Parathyroid adenoma (tissue), 2 donors: Measurements from ENCODE around the gene TXNDC15.

Experiments used
- H2AFZ ChIP-seq: fragments of 300-600 bp; sonication (generic); one replicate; pipeline ENCODE4 v1.7.0; 2017; ENCODE audit warnings: antibody characterized with exemption, mild to moderate bottlenecking
- H3K27ac ChIP-seq: fragments of 300-600 bp; sonication (generic); one replicate; pipeline ENCODE4 v1.7.0; 2017
- H3K27me3 ChIP-seq: fragments of 300-600 bp; sonication (generic); one replicate; pipeline ENCODE4 v1.7.0; 2017; ENCODE audit warnings: low read length; ENCODE audit not compliant: control insufficient read depth, insufficient read depth
- H3K36me3 ChIP-seq: fragments of 300-600 bp; sonication (generic); one replicate; pipeline ENCODE4 v1.7.0; 2017; ENCODE audit warnings: low read length; ENCODE audit not compliant: control insufficient read depth, insufficient read depth
- H3K4me1 ChIP-seq: fragments of 300-600 bp; sonication (generic); one replicate; pipeline ENCODE4 v1.7.0; 2017; ENCODE audit warnings: control low read depth
- H3K4me2 ChIP-seq: fragments of 300-600 bp; sonication (generic); one replicate; pipeline ENCODE4 v1.7.0; 2017; ENCODE audit warnings: low read length
- H3K4me3 ChIP-seq: fragments of 300-600 bp; sonication (generic); one replicate; pipeline ENCODE4 v1.7.0; 2017; ENCODE audit warnings: low read depth, low read length
- H3K79me2 ChIP-seq: fragments of 300-600 bp; sonication (generic); one replicate; pipeline ENCODE4 v1.7.0; 2017; ENCODE audit warnings: control low read depth
- H3K9ac ChIP-seq: fragments of 300-600 bp; sonication (generic); one replicate; pipeline ENCODE4 v1.7.0; 2017; ENCODE audit warnings: mild to moderate bottlenecking
- H3K9me3 ChIP-seq: fragments of 300-600 bp; sonication (generic); one replicate; pipeline ENCODE4 v1.7.0; 2017; ENCODE audit warnings: low read length; ENCODE audit not compliant: control insufficient read depth
- CTCF ChIP-seq: fragments of 300-600 bp; sonication (generic); IDR thresholded peaks from one replicate; pipeline ENCODE4 v1.7.0; 2017; ENCODE audit warnings: antibody characterized with exemption, mild to moderate bottlenecking
- donor health status: primary hyperparathyroidism.

The TXNDC15 gene

GRCh38 chr5:134918861-134919260, 44.7 kb downstream of the TXNDC15 start:
- Histone ChIP-seq H3K36me3 (no peaks in the 10 kb centered on the region), H3K4me3 (no peak overlapping the region), H3K4me2 (no peak overlapping the region), H3K27me3 (no peaks in the 10 kb centered on the region), H3K9ac (no peak overlapping the region), H2AFZ (no peak overlapping the region), H3K4me1 (no peaks in the 10 kb centered on the region), H3K9me3 (no peaks in the 10 kb centered on the region), H3K27ac (no peak overlapping the region), H3K79me2 (peaks cover 2% of the 10 kb centered on the region)
- no peak for TF ChIP-seq CTCF

GRCh38 chr5:134920848-134921575, 46.8 kb downstream of the TXNDC15 start:
- Histone ChIP-seq H3K27ac (no peak overlapping the region), H3K27me3 (no peaks in the 10 kb centered on the region), H3K4me1 (no peaks in the 10 kb centered on the region), H2AFZ (no peak overlapping the region), H3K36me3 (no peaks in the 10 kb centered on the region), H3K4me3 (no peak overlapping the region), H3K4me2 (no peak overlapping the region), H3K9me3 (no peaks in the 10 kb centered on the region), H3K9ac (no peak overlapping the region), H3K79me2 (peaks cover 2% of the 10 kb centered on the region)
- no peak for TF ChIP-seq CTCF

GRCh38 chr5:134932508-134932907, 58.3 kb downstream of the TXNDC15 start:
- H3K9ac ChIP-seq = no peak overlapping the region
- no peaks in the 10 kb centered on the region for H3K36me3 ChIP-seq
- H3K79me2 ChIP-seq = no peaks in the 10 kb centered on the region
- no peaks in the 10 kb centered on the region for H3K9me3 ChIP-seq
- no peak overlapping the region for H3K4me2 ChIP-seq
- no peaks in the 10 kb centered on the region for H3K4me1 ChIP-seq
- H2AFZ ChIP-seq = no peak overlapping the region
- H3K4me3 ChIP-seq = no peak overlapping the region
- H3K27me3 ChIP-seq = no peaks in the 10 kb centered on the region
- no peak overlapping the region for H3K27ac ChIP-seq
- no peak for TF ChIP-seq CTCF

- Histone ChIP-seq H3K27ac (no peak overlapping the region), H3K79me2 (no peaks in the 10 kb centered on the region), H3K9ac (no peak overlapping the region), H3K36me3 (no peaks in the 10 kb centered on the region), H3K4me2 (no peak overlapping the region), H3K4me1 (no peaks in the 10 kb centered on the region), H3K4me3 (no peak overlapping the region), H3K27me3 (no peaks in the 10 kb centered on the region), H3K9me3 (no peaks in the 10 kb centered on the region), H2AFZ (no peak overlapping the region)
- no peak for TF ChIP-seq CTCF
Observed at GRCh38 chr5:134934202-134934601, 60.0 kb downstream of the TXNDC15 start.
